Progenitor cell of endocrine pancreas (in vitro differentiated cells): Measurements from ENCODE around the gene CALY. TPM values are rescaled to one million over a fixed set of nuclear protein-coding genes. Genes with fewer than 3 reads are reported as not detected.

Experiments used
- DNase-seq: peaks from one replicate; pipeline ENCODE4 v3.0.0; 2021; ENCODE audit warnings: low spot score; ENCODE audit not compliant: unreplicated experiment
- H3K27ac Mint-ChIP-seq: 2 replicates; pipeline ENCODE4 v1.8.0; 2021; ENCODE audit warnings: mild to moderate bottlenecking, moderate library complexity, mixed read lengths
- H3K27me3 Mint-ChIP-seq: 2 replicates; pipeline ENCODE4 v1.8.0; 2021; ENCODE audit warnings: mixed read lengths
- H3K36me3 Mint-ChIP-seq: 2 replicates; pipeline ENCODE4 v1.8.0; 2022; ENCODE audit warnings: mixed read lengths; ENCODE audit not compliant: insufficient read depth
- H3K4me1 Mint-ChIP-seq: 2 replicates; pipeline ENCODE4 v1.8.0; 2021; ENCODE audit warnings: low read depth, mixed read lengths
- H3K4me3 Mint-ChIP-seq: 2 replicates; pipeline ENCODE4 v1.8.0; 2021; ENCODE audit warnings: low read depth, mild to moderate bottlenecking, moderate library complexity, mixed read lengths
- H3K9me3 Mint-ChIP-seq: 2 replicates; pipeline ENCODE4 v1.8.0; 2021; ENCODE audit warnings: low read depth, mixed read lengths
- CTCF ChIP-seq: fragments of 200-600 bp; sonication (generic); IDR thresholded peaks from one replicate; pipeline ENCODE4 v1.5.0; 2021; ENCODE audit warnings: antibody characterized with exemption, mild to moderate bottlenecking; ENCODE audit not compliant: unreplicated experiment
- total RNA-seq: library from RNA; stranded (reverse); gene quantifications from 2 replicates; pipeline ENCODE4 v1.2.1, GENCODE V29; 2021

CALY gene
- total RNA-seq, 1 donor from 2014 or later = 2.5 TPM

GRCh38 chr10:133299224-133299623 is 37.5 kb downstream of the CALY start:
- H3K36me3 Mint-ChIP-seq = peaks cover 22% of the 10 kb centered on the region
- TF ChIP-seq CTCF = no peak
- H3K9me3 Mint-ChIP-seq = no peaks in the 10 kb centered on the region
- H3K4me3 Mint-ChIP-seq = no peak overlapping the region
- H3K27me3 Mint-ChIP-seq = no peaks in the 10 kb centered on the region
- no peaks in the 10 kb centered on the region for H3K4me1 Mint-ChIP-seq
- no peak overlapping the region for H3K27ac Mint-ChIP-seq
- no peak for DNase-seq

- Mint-ChIP-seq H3K9me3 (no peaks in the 10 kb centered on the region), H3K36me3 (peaks cover 25% of the 10 kb centered on the region), H3K4me1 (no peaks in the 10 kb centered on the region), H3K27ac (no peak overlapping the region), H3K27me3 (no peaks in the 10 kb centered on the region), H3K4me3 (no peak overlapping the region)
- TF ChIP-seq CTCF = no peak
- DNase-seq = no peak
These were observed 38.2 kb downstream of the CALY start for GRCh38 chr10:133298466-133298865.

GRCh38 chr10:133297504-133297903 is 39.2 kb downstream of the CALY start:
- Mint-ChIP-seq H3K27ac (no peak overlapping the region), H3K4me3 (no peak overlapping the region), H3K27me3 (no peaks in the 10 kb centered on the region), H3K4me1 (no peaks in the 10 kb centered on the region), H3K9me3 (no peaks in the 10 kb centered on the region), H3K36me3 (peaks cover 25% of the 10 kb centered on the region)
- DNase-seq = no peak
- no peak for TF ChIP-seq CTCF

GRCh38 chr10:133295426-133296320 is 41.0 kb downstream of the CALY start:
- Mint-ChIP-seq H3K4me1 (no peaks in the 10 kb centered on the region), H3K9me3 (no peaks in the 10 kb centered on the region)
- no peak for DNase-seq

GRCh38 chr10:133294189-133294588 is 42.5 kb downstream of the CALY start:
- Mint-ChIP-seq H3K27me3 (no peaks in the 10 kb centered on the region), H3K4me3 (no peak overlapping the region)

More at GRCh38 chr10:133295426-133296320, 41.0 kb downstream of the CALY start:
- Mint-ChIP-seq H3K36me3 (peaks cover 25% of the 10 kb centered on the region), H3K27me3 (no peaks in the 10 kb centered on the region), H3K4me3 (no peak overlapping the region), H3K27ac (no peak overlapping the region)
- TF ChIP-seq CTCF = no peak

More at GRCh38 chr10:133294189-133294588, 42.5 kb downstream of the CALY start:
- Mint-ChIP-seq H3K36me3 (peaks cover 24% of the 10 kb centered on the region), H3K9me3 (no peaks in the 10 kb centered on the region), H3K27ac (no peak overlapping the region), H3K4me1 (no peaks in the 10 kb centered on the region)
- TF ChIP-seq CTCF = no peak
- no peak for DNase-seq
